ENCODE measurements around the gene SLX4. TPM values are rescaled to one million over a fixed set of nuclear protein-coding genes. Genes with fewer than 3 reads are reported as not detected.

Gene SLX4
- total and polyA plus RNA-seq, 12 donors, result 1.1 to 4.4 (median 2.9) TPM

DNA sequence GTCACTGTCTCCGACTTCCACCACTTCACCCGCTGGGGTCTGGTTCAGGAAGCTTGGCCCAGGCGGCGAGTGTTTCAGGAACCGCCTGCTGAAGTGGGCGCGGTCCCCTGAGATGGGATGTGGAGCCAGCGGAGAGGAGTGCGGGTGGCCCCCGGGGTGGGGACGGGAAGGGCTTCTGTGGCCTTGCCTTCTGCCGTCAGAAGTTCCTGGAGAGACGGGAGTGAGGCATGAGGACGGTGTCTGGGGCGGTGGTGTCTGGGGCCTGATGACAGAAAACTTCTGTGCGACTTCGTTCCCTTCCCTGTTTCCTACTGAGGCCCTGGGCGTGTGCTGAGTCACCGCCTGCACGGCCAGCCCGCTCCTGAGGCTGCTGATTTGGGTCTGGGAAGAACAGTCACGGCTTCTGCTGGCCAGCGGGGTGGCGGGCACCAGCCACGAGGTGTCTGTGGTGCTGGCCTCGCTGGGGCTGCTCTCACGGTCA, 21.9 kb downstream of the SLX4 start:
- no peaks in the 10 kb centered on the region for H3K9me3 ChIP-seq
- H3K4me1 ChIP-seq, result peaks cover 0 to 34% (median 10%) of the 10 kb centered on the region in 9 donors
- no peaks in the 10 kb centered on the region for H3K27me3 ChIP-seq
- TF ChIP-seq, protein P1, sequence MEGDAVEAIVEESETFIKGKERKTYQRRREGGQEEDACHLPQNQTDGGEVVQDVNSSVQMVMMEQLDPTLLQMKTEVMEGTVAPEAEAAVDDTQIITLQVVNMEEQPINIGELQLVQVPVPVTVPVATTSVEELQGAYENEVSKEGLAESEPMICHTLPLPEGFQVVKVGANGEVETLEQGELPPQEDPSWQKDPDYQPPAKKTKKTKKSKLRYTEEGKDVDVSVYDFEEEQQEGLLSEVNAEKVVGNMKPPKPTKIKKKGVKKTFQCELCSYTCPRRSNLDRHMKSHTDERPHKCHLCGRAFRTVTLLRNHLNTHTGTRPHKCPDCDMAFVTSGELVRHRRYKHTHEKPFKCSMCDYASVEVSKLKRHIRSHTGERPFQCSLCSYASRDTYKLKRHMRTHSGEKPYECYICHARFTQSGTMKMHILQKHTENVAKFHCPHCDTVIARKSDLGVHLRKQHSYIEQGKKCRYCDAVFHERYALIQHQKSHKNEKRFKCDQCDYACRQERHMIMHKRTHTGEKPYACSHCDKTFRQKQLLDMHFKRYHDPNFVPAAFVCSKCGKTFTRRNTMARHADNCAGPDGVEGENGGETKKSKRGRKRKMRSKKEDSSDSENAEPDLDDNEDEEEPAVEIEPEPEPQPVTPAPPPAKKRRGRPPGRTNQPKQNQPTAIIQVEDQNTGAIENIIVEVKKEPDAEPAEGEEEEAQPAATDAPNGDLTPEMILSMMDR (IDR thresholded peaks at IDR 0.05), result no peak
- DNase-seq, result no peak
- H3K27ac ChIP-seq, result peak overlapping the region in 1 of 10 donors; percentile 56
- H3K36me3 ChIP-seq, result peaks cover 0 to 51% (median 0%) of the 10 kb centered on the region in 9 donors
- peak overlapping the region in 1 of 10 donors; percentile 14 for H3K4me3 ChIP-seq
- ATAC-seq, result peak in 4 of 8 donors; percentile 20 to 51 (median 43)
- 86 to 87% methylated on average over 27 of the region's 27 CpGs for WGBS, 2 donors
- intact Hi-C loops (cut with DNase I), result no loop called here

DNA sequence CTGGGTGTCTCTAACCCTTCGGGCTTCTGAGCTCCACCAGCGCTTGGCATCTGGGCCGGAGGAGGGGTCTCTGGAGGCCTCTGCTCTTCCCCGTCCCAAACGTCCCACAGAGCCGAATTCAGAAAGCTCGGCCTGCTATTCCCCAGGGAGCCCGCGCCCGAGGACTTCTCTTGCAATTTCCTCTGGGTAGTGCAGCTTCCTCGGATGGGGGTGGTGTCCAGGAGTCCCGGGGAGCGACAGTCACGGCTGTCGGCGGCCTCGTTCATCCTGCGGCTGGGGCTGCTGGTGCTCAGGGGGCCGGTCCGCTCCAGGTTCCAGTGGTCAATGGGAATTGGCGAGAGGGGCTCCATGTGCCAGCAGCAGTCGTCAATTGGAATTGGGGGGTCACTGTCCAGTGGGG, 22.4 kb downstream of the SLX4 start:
- intact Hi-C loops (cut with DNase I), result no loop called here
- DNase-seq, result no peak
- H3K36me3 ChIP-seq, result peaks cover 0 to 56% (median 0%) of the 10 kb centered on the region in 9 donors
- H3K27me3 ChIP-seq, result no peaks in the 10 kb centered on the region
- ATAC-seq, result no peak
- 87 to 88% methylated on average over 22 of the region's 22 CpGs for WGBS, 2 donors
- peak overlapping the region in 1 of 10 donors; percentile 56 for H3K27ac ChIP-seq
- H3K4me1 ChIP-seq, result peaks cover 0 to 34% (median 10%) of the 10 kb centered on the region in 9 donors
- H3K9me3 ChIP-seq, result no peaks in the 10 kb centered on the region
- peak overlapping the region in 1 of 10 donors; percentile 14 for H3K4me3 ChIP-seq
- TF ChIP-seq, protein P1 (IDR thresholded peaks at IDR 0.05), result no peak

DNA sequence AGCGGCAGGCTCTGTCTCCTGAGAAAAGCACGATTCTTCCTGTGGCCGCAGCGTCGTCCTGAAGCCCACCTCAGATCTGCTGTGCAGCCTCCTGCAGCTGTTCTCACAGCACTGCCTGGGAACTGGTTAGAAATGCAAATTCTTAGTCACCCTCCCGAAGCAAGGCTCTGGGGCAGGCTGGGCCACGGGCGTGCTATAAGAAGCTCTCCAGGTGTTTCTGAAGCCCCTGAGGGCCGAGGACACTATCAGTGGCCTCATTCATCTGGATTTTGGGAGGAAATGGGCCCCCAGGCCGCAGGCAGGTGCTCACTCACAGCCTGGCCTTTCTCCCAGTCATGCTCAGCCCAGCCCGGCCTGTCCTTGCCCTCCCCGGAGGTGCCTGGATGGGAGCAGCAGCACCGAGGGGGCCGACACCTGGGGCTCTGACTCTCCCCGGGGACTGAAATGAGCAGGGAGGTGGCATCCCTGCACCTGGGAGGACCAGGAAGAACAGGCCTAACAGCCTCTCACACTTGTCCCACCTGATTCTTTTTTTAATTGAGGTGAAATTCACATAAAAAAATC, 23.8 kb downstream of the SLX4 start:
- no peak for ATAC-seq
- peaks cover 0 to 68% (median 4%) of the 10 kb centered on the region in 9 donors for H3K36me3 ChIP-seq
- peaks cover 0 to 34% (median 10%) of the 10 kb centered on the region in 9 donors for H3K4me1 ChIP-seq
- intact Hi-C loops (cut with DNase I), result no loop called here
- TF ChIP-seq, protein P1 (IDR thresholded peaks at IDR 0.05), result no peak
- H3K27ac ChIP-seq, result no peak overlapping the region
- no peaks in the 10 kb centered on the region for H3K9me3 ChIP-seq
- DNase-seq, result no peak
- H3K27me3 ChIP-seq, result no peaks in the 10 kb centered on the region
- WGBS, 2 donors, result 92% methylated on average over 15 of the region's 15 CpGs
- H3K4me3 ChIP-seq, result no peak overlapping the region

DNA sequence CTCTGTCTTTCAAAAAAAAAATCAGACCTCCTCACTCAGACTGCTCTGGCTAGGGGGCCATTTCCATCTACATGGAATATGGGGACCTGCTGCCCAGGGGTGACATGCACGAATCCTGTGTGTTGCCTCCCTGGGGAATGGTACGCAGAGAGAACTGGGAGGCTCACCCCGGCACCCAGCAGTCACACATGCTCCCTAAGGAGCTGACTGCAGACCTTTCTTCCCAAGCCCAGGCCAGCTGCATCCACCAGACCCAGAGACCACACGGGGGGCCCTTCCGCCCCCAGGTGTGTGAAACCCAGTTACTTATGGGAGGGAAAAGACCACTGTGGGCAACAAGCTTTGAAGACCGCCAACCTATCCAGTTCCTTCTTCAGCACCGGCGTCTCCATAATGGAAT, 27.0 kb downstream of the SLX4 start:
- no peak for ATAC-seq
- DNase-seq, result no peak
- intact Hi-C loops (cut with DNase I), result no loop called here

More for the DNA sequence above, 27.0 kb downstream of the SLX4 start:
- WGBS, 2 donors, result 97% methylated on average over 8 of the region's 8 CpGs
- no peak overlapping the region for H3K27ac ChIP-seq
- peaks cover 0 to 45% (median 4%) of the 10 kb centered on the region in 9 donors for H3K36me3 ChIP-seq
- H3K27me3 ChIP-seq, result no peaks in the 10 kb centered on the region
- H3K4me3 ChIP-seq, result no peak overlapping the region
- H3K9me3 ChIP-seq, result no peaks in the 10 kb centered on the region
- peaks cover 0 to 19% (median 0%) of the 10 kb centered on the region in 9 donors for H3K4me1 ChIP-seq
- TF ChIP-seq, protein P1 (IDR thresholded peaks at IDR 0.05), result no peak
